Stomach (tissue), 9 donors: ENCODE results near the gene ZNF335. TPM values are rescaled to one million over a fixed set of nuclear protein-coding genes. Genes with fewer than 3 reads are reported as not detected.

ENCODE experiments used
- DNase-seq, 2 donors: peaks; one replicate each; pipeline versions ENCODE4 v3.0.0 to v3.0.0-alpha.2; 2013 to 2019
- H3K27ac ChIP-seq, 5 donors: fragments of 200-600 bp in 4 of 5; sonication (generic) in 4 of 5; one replicate each; pipeline ENCODE4 v1.5.1; 2013 to 2019; ENCODE audit warnings: mild to moderate bottlenecking in 1 of 5, moderate library complexity in 1 of 5
- H3K27me3 ChIP-seq, 3 donors: fragments of 200-600 bp; sonication (generic); one replicate each; pipeline ENCODE4 v1.5.1; 2017 to 2019; ENCODE audit warnings: mixed run types in 1 of 3
- H3K36me3 ChIP-seq, 4 donors: fragments of 200-600 bp; sonication (generic); 1 replicate in 3 of 4; 2 replicates in 1 of 4; pipeline ENCODE4 v1.5.1; 2016 to 2019
- H3K4me1 ChIP-seq, 4 donors: fragments of 200-600 bp; sonication (generic); one replicate each; pipeline ENCODE4 v1.5.1; 2016 to 2019
- H3K4me3 ChIP-seq, 4 donors: fragments of 200-600 bp; sonication (generic) in 3 of 4; one replicate each; pipeline ENCODE4 v1.5.1; 2016 to 2019; ENCODE audit warnings: mild to moderate bottlenecking in 1 of 4
- H3K9me3 ChIP-seq, 4 donors: fragments of 200-600 bp; sonication (generic); one replicate each; pipeline ENCODE4 v1.5.1; 2016 to 2019
- CTCF ChIP-seq, 7 experiments: fragments of 450-650 bp in 4 of 7; fragments of 200-600 bp in 3 of 7; sonication (generic) in 3 of 7; IDR thresholded peaks; one replicate each; pipeline ENCODE4 v1.5.1; 2016 to 2019; ENCODE audit warnings: antibody characterized with exemption in 7 of 7, control low read depth in 2 of 7, mild to moderate bottlenecking in 1 of 7
- EP300 ChIP-seq: sonication (generic); formaldehyde crosslinking; IDR thresholded peaks from one replicate; pipeline ENCODE4 v1.6.1; 2017; ENCODE audit warnings: antibody characterized with exemption
- POLR2A ChIP-seq, 4 donors: fragments of 450-650 bp; IDR thresholded peaks; one replicate each; pipeline ENCODE4 v1.6.1; 2016; ENCODE audit warnings: antibody characterized with exemption in 4 of 4, control low read depth in 2 of 4, mild to moderate bottlenecking in 1 of 4, moderate library complexity in 1 of 4
- POLR2AphosphoS5 ChIP-seq, 3 donors: sonication (generic); formaldehyde crosslinking; IDR thresholded peaks; one replicate each; pipeline ENCODE4 v1.6.1; 2016; ENCODE audit warnings: antibody characterized with exemption in 3 of 3
- WGBS, 5 donors: extraction: QIAGEN DNeasy Blood & Tissue Kit in 3 of 5; methylation state at CpG; one replicate each; pipeline versions ENCODE4 v1.1.5 to v1.1.7; 2013 to 2018; 5-methylcytosine and 5-hydroxymethylcytosine counted together
- intact Hi-C: fragments of 100-400 bp; cut with DNase I; formaldehyde crosslinking; loops from one replicate; pipeline ENCODE4 v1.15.1; 2023; ENCODE audit warnings: low total_unique reads
- polyA plus RNA-seq, 3 donors: library from polyadenylated mRNA; stranded (reverse); fragments of 200-250 nt; gene quantifications; one replicate each; pipeline ENCODE4 v1.2.3, GENCODE V29; 2013
- total RNA-seq, 5 donors: library from RNA; depleted of rRNA; stranded (reverse); fragments of >200 nt; gene quantifications; one replicate each; pipeline versions ENCODE4 v1.1.0 to v1.2.3, GENCODE V29; 2014 to 2016
- donor health status: healthy with polysubstance abuse.
- donor health status: Bipolar disorder and iron deficiency.
- donor health status: healthy.

ZNF335 gene
- total and polyA plus RNA-seq, 8 donors = 7.2 to 72.3 (median 18.0) TPM

GRCh38 chr20:45944151-45944964 lies 27.6 kb downstream of the ZNF335 start:
- TF ChIP-seq CTCF (IDR thresholded peaks at IDR 0.05) (no peak), EP300 (no peak), POLR2AphosphoS5 (IDR thresholded peaks at IDR 0.05) (no peak), POLR2A (IDR thresholded peaks at IDR 0.05) (no peak)
- no peak for DNase-seq
- WGBS, 5 donors = 86 to 89% (median 88%) methylated on average over 15 of the region's 15 CpGs
- H3K27me3 ChIP-seq = no peaks in the 10 kb centered on the region
- H3K4me3 ChIP-seq = no peak overlapping the region
- intact Hi-C loops = no loop called here
- peak overlapping the region in 2 of 5 donors; percentile 69 to 80 for H3K27ac ChIP-seq
- peaks cover 0 to 27% (median 16%) of the 10 kb centered on the region in 4 donors for H3K4me1 ChIP-seq
- no peaks in the 10 kb centered on the region for H3K9me3 ChIP-seq
- peaks cover 94 to 100% (median 100%) of the 10 kb centered on the region in 4 donors for H3K36me3 ChIP-seq

- TF ChIP-seq POLR2A (IDR thresholded peaks at IDR 0.05) (no peak), CTCF (IDR thresholded peaks at IDR 0.05) (no peak), EP300 (no peak), POLR2AphosphoS5 (IDR thresholded peaks at IDR 0.05) (no peak)
- Histone ChIP-seq H3K27ac (peak overlapping the region in 1 of 5 donors; percentile 35), H3K36me3 (peaks cover 96 to 100% (median 100%) of the 10 kb centered on the region in 4 donors), H3K9me3 (no peaks in the 10 kb centered on the region), H3K4me1 (peaks cover 0 to 28% (median 16%) of the 10 kb centered on the region in 4 donors), H3K27me3 (no peaks in the 10 kb centered on the region), H3K4me3 (no peak overlapping the region)
- intact Hi-C loops = no loop called here
- WGBS, 5 donors = 91 to 92% (median 92%) methylated on average over 6 of the region's 6 CpGs
- no peak for DNase-seq
Measured at GRCh38 chr20:45943613-45944012, 28.4 kb downstream of the ZNF335 start.

- Histone ChIP-seq H3K27ac (no peak overlapping the region), H3K27me3 (no peaks in the 10 kb centered on the region), H3K36me3 (peaks cover 73 to 84% (median 84%) of the 10 kb centered on the region in 4 donors), H3K9me3 (no peaks in the 10 kb centered on the region), H3K4me1 (peaks cover 10 to 39% (median 18%) of the 10 kb centered on the region in 4 donors), H3K4me3 (no peak overlapping the region)
- 93 to 96% (median 94%) methylated on average over 3 to 13 of the region's 13 CpGs for WGBS, 5 donors
- TF ChIP-seq POLR2AphosphoS5 (IDR thresholded peaks at IDR 0.05) (no peak), POLR2A (IDR thresholded peaks at IDR 0.05) (no peak), EP300 (no peak), CTCF (IDR thresholded peaks at IDR 0.05) (no peak)
- no peak for DNase-seq
- intact Hi-C loops = no loop called here
Measured at GRCh38 chr20:45940469-45940868, 31.5 kb downstream of the ZNF335 start.

- Histone ChIP-seq H3K4me3 (no peak overlapping the region), H3K27me3 (no peaks in the 10 kb centered on the region), H3K27ac (no peak overlapping the region), H3K36me3 (peaks cover 69 to 80% (median 80%) of the 10 kb centered on the region in 4 donors), H3K9me3 (no peaks in the 10 kb centered on the region), H3K4me1 (peaks cover 11 to 34% (median 18%) of the 10 kb centered on the region in 4 donors)
- intact Hi-C loops = no loop called here
- 88 to 99% (median 93%) methylated on average over 2 to 3 of the region's 3 CpGs for WGBS, 5 donors
- no peak for TF ChIP-seq POLR2A (IDR thresholded peaks at IDR 0.05)
- no peak for TF ChIP-seq CTCF (IDR thresholded peaks at IDR 0.05)
- no peak for DNase-seq
Measured at GRCh38 chr20:45940053-45940452, 31.9 kb downstream of the ZNF335 start.
